HG02759 (cell line): ENCODE measurements around the gene ZMYND10.

ENCODE experiments used
- ATAC-seq: cut with Tn5 transposase; IDR thresholded peaks from one replicate; pipeline ENCODE4 v1.9.1; 2021; ENCODE audit warnings: mild to moderate bottlenecking, moderate library complexity; ENCODE audit not compliant: unreplicated experiment

Gene ZMYND10

DNA sequence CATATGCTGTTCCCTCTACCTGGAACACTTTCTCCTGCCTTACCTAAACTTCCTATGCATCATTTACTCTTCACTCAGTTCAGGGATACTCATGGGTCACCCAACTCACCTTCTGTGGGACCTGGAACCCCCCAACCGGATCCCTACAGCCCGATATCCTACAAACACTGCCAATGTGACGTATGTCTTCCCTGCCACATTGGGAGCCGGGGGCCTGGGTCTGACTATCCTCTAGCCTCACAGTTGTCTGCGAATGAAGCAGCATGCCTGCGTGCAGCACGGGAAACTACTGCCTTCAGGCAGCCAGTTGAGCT, 4.6 kb upstream of the ZMYND10 start:
- no peak for ATAC-seq

DNA sequence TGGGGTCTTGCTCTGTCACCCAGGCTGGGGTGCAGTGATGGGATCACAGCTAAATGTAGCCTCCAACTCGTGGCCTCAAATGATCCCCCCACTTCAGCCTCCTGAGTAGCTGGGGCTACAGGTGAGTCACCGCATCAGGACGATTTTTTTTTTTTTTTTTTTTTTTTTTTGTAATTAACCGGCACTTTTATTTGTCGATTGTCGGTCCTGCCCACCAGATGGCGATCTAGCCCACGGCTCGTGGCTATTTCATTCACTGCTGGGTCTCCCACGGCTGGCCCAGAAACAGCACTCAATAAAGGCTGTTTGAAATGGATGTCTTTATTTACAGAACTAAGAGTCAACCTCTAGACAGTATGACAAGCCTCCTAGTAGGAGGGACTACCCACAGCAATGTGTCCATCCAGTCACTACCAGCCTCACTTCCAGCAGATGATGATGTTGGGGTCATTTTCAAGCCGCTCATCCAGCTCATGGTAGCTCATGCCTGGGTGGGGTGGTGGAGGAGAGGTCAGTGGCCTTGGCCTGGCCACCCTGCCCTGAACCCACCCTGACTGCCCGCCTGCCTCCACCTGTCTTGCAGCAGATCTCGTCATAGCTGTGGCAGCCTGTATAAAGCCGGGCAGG, 1.8 kb upstream of the ZMYND10 start:
- ATAC-seq, result no peak

DNA sequence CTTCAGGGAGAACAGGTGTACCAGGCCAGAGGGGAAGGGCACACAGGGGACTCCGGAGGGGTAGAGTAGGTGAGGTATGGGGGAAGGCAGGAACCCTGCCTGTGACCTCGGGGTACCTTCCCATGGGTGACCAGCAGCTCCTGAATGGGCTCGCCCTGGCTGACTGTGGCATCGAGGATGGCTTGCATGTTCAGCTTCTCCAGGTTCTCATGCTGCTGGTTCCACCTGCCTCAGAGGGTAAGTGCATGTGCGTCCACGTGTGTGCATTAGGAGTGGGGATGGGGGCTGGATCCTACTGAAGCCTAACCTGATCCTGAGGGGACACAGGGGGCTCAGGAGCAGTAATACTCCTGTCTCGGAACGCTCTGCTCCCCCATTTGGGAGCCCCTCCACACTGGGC, 524 bp downstream of the ZMYND10 start:
- no peak for ATAC-seq

DNA sequence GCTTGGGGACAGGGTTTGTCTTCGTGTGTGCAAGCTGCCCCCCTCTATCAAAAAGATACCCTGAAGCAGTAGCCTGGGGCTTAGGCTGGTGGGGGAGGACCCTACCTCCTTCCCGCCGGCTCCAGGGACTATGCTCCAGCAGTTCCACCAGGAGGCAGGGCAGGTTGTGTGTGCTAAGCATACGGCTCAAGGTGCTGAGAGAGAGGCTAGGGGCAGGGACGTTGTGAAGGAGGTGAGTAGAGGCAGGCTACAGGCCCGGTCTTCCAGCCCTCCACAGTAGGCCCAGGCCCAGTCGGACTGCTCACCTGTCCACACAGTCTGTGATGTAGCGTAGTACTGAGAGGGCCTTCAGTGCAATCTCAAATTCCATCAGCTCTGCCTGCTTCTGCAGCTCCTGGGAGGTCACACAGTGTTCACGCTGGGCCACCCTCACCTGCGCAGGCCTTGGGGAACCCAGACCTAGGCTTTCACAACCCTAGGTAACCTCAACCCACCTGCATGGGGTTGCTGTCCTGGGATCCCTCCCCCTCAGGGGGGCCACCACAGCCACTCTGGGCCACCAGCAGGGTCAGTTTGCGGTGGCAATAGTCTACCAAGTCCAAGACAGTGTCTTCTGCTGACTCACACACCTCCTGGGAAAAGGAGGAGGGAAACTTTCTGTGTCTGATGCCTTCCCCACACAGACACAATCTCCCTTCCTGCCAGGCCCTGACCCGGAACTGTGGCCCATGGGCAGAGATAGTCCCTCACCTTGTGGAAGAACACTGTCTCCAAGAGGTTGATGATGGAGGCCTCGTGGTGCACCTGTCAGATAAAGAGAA, 2.5 kb downstream of the ZMYND10 start:
- no peak for ATAC-seq

DNA sequence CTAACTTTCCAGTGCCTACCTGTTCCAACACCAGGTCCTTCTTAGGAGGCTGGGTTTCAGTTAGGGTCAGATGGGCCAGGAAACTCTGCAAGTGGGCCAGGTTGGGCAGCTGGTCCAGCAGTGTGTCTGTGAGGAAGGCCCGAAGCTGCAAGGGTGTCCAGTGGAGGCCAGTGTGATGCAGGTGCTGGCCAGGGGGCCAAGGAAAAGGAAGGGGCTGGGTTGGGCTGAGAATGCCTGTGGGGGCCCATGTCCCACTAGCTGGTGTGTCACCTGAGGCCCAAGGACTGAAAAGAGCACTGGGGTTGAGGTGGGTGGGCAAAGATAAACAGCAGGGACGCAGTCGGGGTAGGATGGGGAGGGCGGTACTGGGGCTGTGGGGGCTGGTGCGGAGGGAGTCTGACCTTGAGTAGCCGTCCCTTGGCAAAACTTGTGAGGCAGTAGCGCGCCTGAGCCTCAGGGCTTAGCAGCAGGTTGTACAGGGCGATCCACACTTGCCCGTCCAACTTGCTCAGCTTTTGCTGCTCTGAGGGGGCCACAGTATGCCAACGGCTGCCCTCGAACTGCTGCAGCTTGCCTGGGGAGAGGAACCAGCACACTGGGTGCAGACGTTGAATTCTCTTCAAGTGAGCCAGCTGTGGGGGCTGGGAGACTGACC, 3.4 kb downstream of the ZMYND10 start:
- no peak for ATAC-seq

DNA sequence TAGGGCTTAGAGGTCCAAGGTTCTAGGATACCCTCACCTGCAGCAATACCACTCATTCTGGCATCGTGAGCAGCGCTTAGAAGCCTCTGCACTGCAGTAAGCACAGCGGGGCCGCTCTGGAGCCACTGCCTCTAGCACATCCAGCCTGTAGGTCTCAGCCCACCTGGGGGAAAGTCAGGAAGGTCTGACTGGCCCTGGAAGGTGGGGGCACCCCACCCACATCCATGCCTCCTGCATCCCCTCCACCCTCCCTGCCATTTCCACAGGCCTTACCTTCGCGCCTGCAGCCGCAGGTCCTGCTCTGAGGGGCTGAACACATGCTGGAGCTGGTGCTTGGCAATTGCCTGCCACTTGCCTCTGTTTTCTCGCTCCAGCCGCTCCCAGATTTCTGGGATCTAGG, 4.0 kb downstream of the ZMYND10 start:
- ATAC-seq, result no peak

DNA sequence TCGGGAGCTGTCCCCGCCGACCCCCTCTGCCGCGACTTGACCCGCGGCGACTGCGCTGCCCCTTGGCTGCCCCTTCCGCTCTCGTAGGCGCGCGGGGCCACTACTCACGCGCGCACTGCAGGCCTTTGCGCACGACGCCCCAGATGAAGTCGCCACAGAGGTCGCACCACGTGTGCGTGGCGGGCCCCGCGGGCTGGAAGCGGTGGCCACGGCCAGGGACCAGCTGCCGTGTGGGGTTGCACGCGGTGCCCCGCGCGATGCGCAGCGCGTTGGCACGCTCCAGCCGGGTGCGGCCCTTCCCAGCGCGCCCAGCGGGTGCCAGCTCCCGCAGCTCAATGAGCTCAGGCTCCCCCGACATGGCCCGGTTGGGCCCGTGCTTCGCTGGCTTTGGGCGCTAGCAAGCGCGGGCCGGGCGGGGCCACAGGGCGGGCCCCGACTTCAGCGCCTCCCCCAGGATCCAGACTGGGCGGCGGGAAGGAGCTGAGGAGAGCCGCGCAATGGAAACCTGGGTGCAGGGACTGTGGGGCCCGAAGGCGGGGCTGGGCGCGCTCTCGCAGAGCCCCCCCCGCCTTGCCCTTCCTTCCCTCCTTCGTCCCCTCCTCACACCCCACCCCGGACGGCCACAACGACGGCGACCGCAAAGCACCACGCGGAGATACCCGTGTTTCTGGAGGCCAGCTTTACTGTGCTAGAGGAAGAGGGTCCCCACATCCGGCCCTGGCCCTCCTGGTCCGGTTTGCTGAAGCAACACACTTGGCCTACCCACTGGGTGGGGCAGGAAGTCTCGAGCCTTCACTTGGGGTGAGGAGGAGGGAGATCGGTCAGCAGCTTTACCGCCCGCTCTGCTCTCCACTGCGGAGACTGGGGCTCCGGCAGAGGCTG, 4.8 kb downstream of the ZMYND10 start, which contains the start of gene RASSF1:
TSS of gene RASSF1 (minus strand) at position 389 of the 882 bp plus-strand sequence. CDS start at position 358, 31 bp downstream.
- ATAC-seq, result peak; percentile 24

DNA sequence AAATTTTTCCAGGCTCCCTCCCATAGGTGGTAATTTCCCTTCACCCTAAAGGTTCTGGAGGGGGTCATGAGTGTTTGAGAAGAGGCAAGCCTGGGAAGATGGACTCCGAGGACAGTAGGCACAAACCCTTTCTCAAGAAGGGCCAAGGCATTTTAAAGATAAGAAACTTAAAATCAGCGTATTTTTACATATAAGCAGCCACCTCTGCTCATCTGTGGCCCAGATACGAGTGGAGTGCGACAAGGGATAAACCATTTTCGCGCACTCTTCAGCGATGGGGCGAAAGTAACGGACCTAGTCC, 5.4 kb downstream of the ZMYND10 start:
- ATAC-seq, result no peak

DNA sequence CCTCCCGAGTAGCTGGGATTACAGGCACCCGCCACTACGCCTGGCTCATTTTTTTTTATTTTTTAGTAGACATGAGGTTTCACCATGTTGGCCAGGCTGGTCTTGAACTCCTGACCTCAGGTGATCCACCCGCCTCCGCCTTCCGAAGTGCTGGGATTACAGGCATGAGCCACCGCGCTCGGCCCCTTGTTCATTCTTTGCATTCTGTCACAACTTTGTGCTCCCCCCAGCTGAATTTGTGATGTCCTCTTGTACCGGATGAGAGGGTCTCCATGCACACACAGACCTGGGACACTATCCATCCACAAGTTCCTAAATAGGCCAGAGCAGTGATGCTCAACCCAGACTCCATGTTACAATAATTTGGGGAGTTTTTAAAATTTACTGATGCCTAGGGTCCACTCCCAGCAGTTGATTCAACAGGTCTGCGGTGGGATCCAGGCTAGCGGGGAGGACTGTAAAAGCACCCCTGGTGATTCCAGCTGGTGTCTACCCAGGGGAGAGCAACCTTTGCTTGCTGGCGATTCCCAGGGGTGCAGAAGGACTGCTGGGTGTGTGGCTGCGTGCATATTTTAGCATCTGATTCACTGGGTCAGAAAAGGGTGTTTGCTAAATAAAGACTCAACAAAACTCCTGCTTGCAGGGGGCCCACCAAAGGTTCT, 5.9 kb downstream of the ZMYND10 start:
- no peak for ATAC-seq

DNA sequence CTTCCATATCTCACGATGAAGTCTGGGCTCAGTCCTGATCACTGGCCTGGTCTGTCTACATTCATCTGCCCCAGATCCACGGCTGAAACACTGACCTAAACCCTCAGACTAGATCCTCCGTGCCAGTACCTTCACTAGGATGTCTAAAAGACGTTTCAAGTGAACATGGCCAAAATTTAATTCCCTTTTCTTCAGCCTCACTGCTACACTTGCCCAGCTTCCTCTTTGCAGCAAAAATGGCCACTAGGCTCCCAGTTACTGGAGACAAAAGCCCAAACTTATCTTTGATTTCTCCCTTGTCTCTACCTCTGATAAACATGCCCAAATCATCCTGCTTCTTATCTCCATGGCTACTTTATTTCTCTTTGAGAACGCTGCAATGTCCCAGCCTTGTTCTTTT, 6.6 kb downstream of the ZMYND10 start:
- no peak for ATAC-seq

DNA sequence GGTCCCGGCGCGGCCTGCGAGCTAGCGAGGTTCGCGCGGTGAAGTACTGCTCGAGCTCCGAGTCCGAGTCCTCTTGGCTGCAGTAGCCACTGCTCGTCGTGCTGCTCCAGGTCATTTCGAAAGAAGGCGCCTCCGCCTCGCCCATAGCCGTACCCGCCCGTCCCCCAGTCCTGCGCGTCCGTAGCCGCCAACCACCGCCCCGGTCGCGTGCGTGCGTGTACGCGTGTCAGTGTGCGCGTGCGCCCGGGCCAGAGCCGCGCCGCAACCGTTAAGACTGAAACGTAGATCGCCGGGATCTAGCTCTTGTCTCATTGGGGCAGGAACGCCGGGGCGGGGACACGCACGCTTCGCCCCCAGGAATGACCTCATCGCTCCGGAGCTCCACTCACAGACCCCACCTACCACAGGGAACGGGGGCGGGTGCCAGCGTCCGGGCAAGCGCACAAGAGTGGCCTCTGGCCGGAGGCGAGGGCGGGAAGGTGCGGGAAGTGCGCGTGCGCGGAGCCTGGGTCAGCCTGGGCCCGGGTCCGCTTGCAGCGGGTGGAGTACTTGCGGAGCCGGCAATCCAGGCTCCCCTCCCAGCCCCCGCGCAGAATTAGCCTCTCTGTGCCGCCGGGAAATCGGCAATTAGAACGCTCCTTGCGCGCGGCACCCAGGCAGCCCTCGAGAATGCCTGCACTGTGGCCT, 8.2 kb downstream of the ZMYND10 start:
- peak; percentile 70 for ATAC-seq

DNA sequence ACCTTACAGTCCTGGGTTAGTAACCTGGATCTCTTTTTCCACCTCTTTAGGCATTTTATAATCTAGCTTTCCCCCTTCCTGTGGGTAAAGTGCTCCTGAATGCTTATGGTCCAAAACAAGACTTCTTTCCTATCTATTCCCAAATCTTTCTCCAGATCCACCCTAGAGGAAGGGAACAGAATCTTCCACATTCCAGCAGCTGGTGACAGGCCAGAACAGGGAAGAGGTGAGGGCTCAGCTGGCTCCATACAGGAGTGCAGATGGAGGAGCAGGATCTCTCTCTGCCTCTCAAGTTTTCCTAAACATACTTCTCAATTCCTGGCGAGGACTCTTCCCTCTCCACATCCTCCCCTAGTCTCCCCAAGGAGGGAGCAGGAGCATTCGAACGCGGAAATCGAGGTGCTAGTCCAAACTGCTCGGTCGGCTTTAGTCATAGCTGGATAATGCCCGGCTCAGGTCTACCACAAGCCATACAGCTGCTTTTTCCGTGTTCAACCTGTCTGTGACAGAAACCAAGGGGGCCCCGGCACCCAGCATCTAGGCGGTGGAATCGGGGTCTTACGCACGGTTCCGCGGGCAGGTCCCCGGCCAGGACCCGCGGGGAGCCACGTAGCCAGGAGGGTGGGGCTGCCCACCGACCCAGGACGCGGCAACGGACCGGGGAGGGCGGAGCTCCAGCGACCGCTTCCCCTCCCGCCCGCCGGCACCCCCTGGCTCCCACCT, 8.9 kb downstream of the ZMYND10 start:
- peak; percentile 38 for ATAC-seq

DNA sequence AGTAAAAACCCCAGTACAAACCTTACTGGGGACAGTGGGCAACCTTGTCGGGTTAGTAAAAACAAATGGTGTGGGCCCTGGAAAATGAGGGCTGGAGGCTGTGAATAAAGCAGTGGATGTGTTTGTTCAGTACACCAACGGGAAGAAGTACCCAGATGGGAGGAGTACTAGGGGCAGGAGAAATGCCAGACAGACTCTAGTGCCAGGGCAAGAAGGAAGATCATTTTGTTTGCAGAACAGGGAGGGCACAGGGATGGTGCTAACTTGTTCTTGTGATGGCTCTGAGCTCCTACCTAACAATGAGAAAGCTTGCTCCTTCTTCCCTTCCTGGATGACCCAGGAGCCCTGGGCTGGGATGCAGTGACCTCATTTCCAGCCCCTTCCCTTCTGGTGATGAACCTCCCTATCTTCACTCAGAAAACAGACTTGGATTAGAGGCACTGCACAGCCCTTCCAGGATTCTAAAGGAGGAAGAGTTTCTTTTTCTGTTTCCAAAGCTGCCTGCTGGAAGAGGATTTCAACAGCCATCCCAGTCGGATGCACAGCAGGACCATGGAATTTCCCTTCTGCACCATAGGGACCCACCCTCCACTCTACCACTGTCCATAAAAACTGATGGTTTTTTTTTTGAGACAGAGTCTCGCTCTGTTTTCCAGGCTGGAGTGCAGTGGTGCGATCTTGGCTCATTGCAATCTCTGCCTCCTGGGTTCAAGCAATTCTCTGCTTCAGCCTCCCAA, 11.0 kb downstream of the ZMYND10 start:
- ATAC-seq, result no peak

DNA sequence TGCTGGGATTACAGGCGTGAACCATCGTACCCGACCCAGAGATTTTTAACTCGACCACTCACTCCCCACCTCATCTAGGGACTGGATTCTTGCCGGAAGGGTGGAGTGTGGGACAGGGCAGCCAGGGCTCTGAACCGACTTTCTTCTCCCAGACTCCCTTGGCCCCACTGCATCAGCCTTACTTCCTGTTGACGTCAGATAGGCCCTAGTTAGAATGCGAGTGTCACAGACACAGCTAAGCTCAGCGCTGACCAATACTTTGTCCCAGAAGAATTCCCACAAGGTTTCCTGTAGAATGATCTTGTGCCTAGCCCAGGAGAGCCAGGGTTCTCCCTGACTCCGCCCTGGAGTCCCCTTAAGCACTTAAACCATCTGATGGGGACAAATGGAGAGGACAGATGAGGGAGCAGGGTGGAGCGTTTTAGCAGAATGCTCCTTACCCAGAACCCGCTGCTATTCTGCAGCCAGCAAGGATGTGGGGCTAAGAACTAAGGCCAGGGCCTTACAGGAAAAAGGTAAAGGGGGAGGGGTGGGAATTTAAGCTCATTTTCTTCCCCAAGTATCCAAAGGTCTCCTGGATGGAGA, 11.7 kb downstream of the ZMYND10 start:
- no peak for ATAC-seq

DNA sequence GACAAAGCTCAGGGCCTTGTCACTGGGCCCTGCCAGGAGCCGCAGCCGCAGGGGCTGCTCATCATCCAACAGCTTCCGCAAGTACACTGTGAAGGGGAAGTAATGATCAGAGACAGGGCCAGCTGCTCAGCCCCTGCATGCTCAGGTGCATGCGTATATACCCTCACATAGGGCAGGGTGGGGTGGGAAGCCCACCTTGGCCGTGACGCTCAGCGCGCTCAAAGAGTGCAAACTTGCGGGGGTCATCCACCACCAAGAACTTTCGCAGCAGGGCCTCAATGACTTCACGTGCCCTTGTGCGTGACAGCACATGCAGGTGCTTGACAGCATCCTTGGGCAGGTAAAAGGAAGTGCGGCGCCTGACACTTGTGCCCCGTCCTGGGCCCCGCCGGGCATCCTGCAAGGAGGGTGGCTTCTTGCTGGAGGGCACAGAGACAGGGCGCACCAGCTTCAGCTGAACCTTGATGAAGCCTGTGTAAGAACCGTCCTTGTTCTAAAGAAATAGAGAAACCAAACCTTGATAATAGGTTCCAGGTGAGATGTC, 14.1 kb downstream of the ZMYND10 start:
- no peak for ATAC-seq

DNA sequence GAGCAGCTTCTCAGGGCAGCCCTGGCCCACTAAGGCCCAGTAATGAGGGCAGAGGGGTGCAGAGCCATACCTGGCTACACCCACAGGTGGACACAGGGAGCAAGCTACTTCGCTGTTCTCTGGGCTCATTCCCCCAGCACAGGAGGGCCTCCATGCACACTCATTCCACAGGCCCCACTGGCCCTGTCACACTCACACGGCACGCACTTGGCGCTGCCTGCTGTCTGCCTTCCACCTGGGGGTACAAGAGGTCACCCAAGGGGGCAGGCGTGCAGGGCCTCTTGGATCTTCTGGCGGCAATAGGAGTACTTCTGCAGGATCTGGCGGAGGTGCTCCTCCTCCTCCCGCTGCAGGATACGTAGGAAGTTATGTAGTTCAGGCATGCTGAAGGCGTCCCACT, 15.2 kb downstream of the ZMYND10 start:
- no peak for ATAC-seq

DNA sequence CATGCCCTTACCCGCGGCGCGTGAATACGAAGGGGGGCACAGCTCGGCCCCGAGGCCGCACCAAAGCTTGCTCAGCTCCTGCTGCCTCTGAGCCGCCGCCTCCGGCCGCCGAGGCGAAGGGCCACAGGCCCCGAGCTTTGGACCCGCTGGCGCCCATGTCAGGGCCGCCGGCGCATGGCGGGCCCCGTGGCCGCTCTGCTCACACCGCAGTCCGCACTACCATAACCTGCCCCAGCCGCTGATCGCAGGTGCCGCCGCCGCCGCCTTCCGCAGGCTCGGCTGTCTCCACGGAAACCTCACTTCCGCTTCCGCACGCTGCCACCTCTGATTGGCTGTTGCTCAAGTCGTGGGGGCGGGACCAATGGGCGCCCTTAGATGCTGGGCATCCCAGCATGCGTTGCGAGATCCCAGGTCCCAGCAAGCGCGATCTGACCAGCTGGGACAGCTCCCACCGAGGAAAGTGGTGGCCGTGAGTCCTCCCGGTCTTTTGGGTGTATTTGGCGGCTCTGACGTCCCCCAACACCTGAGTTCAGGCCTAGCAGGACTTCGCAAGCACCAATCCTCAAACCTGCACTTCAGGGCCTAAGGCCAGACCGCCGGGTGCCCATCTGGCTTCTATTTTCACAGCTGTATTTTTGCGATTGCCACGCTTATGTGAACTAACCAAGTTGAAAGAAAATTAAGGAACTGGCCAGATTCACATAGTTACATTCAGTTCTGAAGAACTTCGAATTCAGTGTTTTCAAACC, 17.4 kb downstream of the ZMYND10 start, which contains the start of gene TUSC2:
TSS of gene TUSC2 (minus strand) at position 281 of the 749 bp plus-strand sequence. CDS start at position 157, 124 bp downstream.
- ATAC-seq, result peak; percentile 91
